Measurements from ENCODE around the gene GZMB. TPM values are rescaled to one million over a fixed set of nuclear protein-coding genes. Genes with fewer than 3 reads are reported as not detected.
A peak's percentile ranks its signal among the peaks of the same experiment; 100 is the strongest.

The GZMB gene
- total and polyA plus RNA-seq, 10 donors: 6.3 to 25.4 (median 15.3) TPM

- TF ChIP-seq POLR2AphosphoS5 (IDR thresholded peaks at IDR 0.05) (no peak), POLR2A (IDR thresholded peaks at IDR 0.05) (no peak), CTCF (IDR thresholded peaks at IDR 0.05 in 8 of 11, conservative IDR thresholded peaks at IDR 0.05 in 3 of 11) (no peak)
- 82 to 91% (median 86%) methylated on average over 6 of the region's 6 CpGs for WGBS, 5 donors
- Histone ChIP-seq H3K4me3 (no peak overlapping the region), H3K9me3 (no peaks in the 10 kb centered on the region), H3K36me3 (no peaks in the 10 kb centered on the region), H3K27ac (no peak overlapping the region), H3K4me1 (no peaks in the 10 kb centered on the region), H3K27me3 (replicated peaks in 1 of 7) (no peaks in the 10 kb centered on the region)
- intact Hi-C loops (cut with DNase I; ENCODE audit: low total_unique reads): no loop called here
- no peak for DNase-seq
Observed at GRCh38 chr14:24629521-24629920, 4.5 kb downstream of the GZMB start.

GRCh38 chr14:24613747-24614146, 20.2 kb downstream of the GZMB start:
- Histone ChIP-seq H3K27ac (no peak overlapping the region), H3K36me3 (no peaks in the 10 kb centered on the region), H3K9me3 (peaks cover 0 to 10% (median 0%) of the 10 kb centered on the region in 8 donors), H3K27me3 (replicated peaks in 1 of 7) (no peaks in the 10 kb centered on the region), H3K4me3 (no peak overlapping the region), H3K4me1 (peaks cover 0 to 7% (median 0%) of the 10 kb centered on the region in 6 donors)
- WGBS, 5 donors: 83 to 98% (median 94%) methylated on average over 2 of the region's 2 CpGs
- intact Hi-C loops (cut with DNase I; ENCODE audit: low total_unique reads): no loop called here
- no peak for DNase-seq
- TF ChIP-seq POLR2A (IDR thresholded peaks at IDR 0.05): no peak
- TF ChIP-seq CTCF (IDR thresholded peaks at IDR 0.05 in 8 of 11, conservative IDR thresholded peaks at IDR 0.05 in 3 of 11): no peak
- TF ChIP-seq POLR2AphosphoS5 (IDR thresholded peaks at IDR 0.05): no peak

- Histone ChIP-seq H3K36me3 (no peaks in the 10 kb centered on the region), H3K4me3 (no peak overlapping the region), H3K9me3 (peaks cover 0 to 5% (median 0%) of the 10 kb centered on the region in 8 donors), H3K4me1 (peaks cover 0 to 10% (median 0%) of the 10 kb centered on the region in 6 donors), H3K27me3 (replicated peaks in 1 of 7) (no peaks in the 10 kb centered on the region), H3K27ac (no peak overlapping the region)
- intact Hi-C loops (cut with DNase I; ENCODE audit: low total_unique reads): no loop called here
- TF ChIP-seq POLR2A (IDR thresholded peaks at IDR 0.05) (no peak), CTCF (IDR thresholded peaks at IDR 0.05 in 8 of 11, conservative IDR thresholded peaks at IDR 0.05 in 3 of 11) (no peak)
- WGBS, 5 donors: 42 to 72% (median 68%) methylated on average over 1 of the region's 1 CpG
- DNase-seq: no peak
Observed at GRCh38 chr14:24613241-24613640, 20.7 kb downstream of the GZMB start.

GRCh38 chr14:24612196-24612595, 21.8 kb downstream of the GZMB start:
- no peak overlapping the region for H3K4me3 ChIP-seq
- H3K27ac ChIP-seq: peak overlapping the region in 2 of 8 donors; percentile 14 to 59
- TF ChIP-seq CTCF (IDR thresholded peaks at IDR 0.05 in 8 of 11, conservative IDR thresholded peaks at IDR 0.05 in 3 of 11) (no peak), POLR2A (IDR thresholded peaks at IDR 0.05) (no peak), POLR2AphosphoS5 (IDR thresholded peaks at IDR 0.05) (no peak)
- H3K27me3 ChIP-seq (replicated peaks in 1 of 7): no peaks in the 10 kb centered on the region
- intact Hi-C loops (cut with DNase I; ENCODE audit: low total_unique reads): no loop called here
- H3K9me3 ChIP-seq: no peaks in the 10 kb centered on the region
- peaks cover 0 to 20% (median 9%) of the 10 kb centered on the region in 6 donors for H3K4me1 ChIP-seq
- no peaks in the 10 kb centered on the region for H3K36me3 ChIP-seq
- no peak for DNase-seq

Measured in spleen (tissue), 11 donors.